ENCODE data around the gene FGL2.

Gene FGL2

GRCh38 chr7:77216181-77216845 lies 16.7 kb upstream of the FGL2 start:
- H3K4me3 ChIP-seq (ENCODE audit: control insufficient read depth in 1 of 7, extremely low read depth in 1 of 7, insufficient read depth in 4 of 7, low read depth in 2 of 7, low read length in 6 of 7) = no peak overlapping the region
- no peak overlapping the region for H3K27ac ChIP-seq (ENCODE audit: insufficient read depth in 1 of 2, low read depth in 1 of 2, low read length in 2 of 2, poor library complexity in 1 of 2, severe bottlenecking in 2 of 2)
- WGBS (ENCODE audit: insufficient coverage) = no CpG with 5 or more reads among the region's 3 CpGs
- H3K27me3 ChIP-seq (replicated peaks in 2 of 5; ENCODE audit: control insufficient read depth in 4 of 5, insufficient read depth in 5 of 5, low read length in 4 of 5) = no peaks in the 10 kb centered on the region
- H3K36me3 ChIP-seq (ENCODE audit: control insufficient read depth in 4 of 4, insufficient read depth in 4 of 4, low read length in 3 of 4) = no peaks in the 10 kb centered on the region
- POLR2A ChIA-PET = no interaction called here
- CTCF ChIA-PET = interaction anchor here (1.2 kb wide), 1 partner anchor 16 kb away, joined by 3 read pairs; the partner anchor contains the start of gene FGL2
- no peaks in the 10 kb centered on the region for H3K4me1 ChIP-seq (ENCODE audit: control extremely low read depth in 1 of 4, control insufficient read depth in 4 of 4, insufficient read depth in 4 of 4, low read length in 3 of 4)
- peaks cover 0 to 8% (median 2%) of the 10 kb centered on the region in 5 experiments for H3K9me3 ChIP-seq (ENCODE audit: control extremely low read depth in 1 of 5, control insufficient read depth in 4 of 5, insufficient read depth in 2 of 5, low read depth in 1 of 5, low read length in 4 of 5)
- no peak for DNase-seq

DNA sequence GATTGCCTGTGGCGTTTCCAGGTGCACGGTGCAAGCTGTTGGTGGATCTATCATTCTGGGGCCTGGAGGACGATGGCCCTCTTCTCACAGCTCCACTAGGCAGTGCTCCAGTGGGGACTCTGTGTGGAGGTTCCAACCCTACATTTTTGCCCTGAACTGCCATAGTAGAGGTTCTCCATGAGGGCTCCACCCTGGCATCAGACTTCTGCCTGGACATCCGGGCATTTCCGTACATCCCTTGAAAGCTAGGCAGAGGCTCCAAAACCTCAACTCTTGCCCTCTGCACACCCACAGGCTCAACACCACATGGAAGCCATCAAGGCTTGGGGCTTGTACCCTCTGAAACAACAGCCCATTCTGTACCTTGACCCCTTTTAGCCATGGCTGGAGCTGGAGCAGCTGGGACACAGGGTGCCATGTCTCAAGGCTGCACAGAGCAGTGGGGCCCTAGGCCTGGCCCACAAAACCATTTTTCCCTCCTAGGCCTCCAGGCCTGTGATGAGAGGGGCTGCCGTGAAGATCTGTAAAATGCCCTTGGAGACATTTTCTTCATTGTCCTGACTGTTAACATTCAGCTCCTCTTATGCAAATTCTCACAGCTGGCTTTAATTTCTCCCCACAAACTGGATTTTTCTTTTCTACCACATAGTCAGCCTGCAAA lies 10.0 kb upstream of the FGL2 start:
- 94% methylated on average over 6 of the region's 6 CpGs for WGBS (ENCODE audit: insufficient coverage)
- DNase-seq = peak in 2 of 3 donors; percentile 26 to 29
- peaks cover 0 to 3% (median 0%) of the 10 kb centered on the region in 4 experiments for H3K36me3 ChIP-seq (ENCODE audit: control insufficient read depth in 4 of 4, insufficient read depth in 4 of 4, low read length in 3 of 4)
- H3K27me3 ChIP-seq (replicated peaks in 2 of 5; ENCODE audit: control insufficient read depth in 4 of 5, insufficient read depth in 5 of 5, low read length in 4 of 5) = no peaks in the 10 kb centered on the region
- peaks cover 0 to 23% (median 12%) of the 10 kb centered on the region in 5 experiments for H3K9me3 ChIP-seq (ENCODE audit: control extremely low read depth in 1 of 5, control insufficient read depth in 4 of 5, insufficient read depth in 2 of 5, low read depth in 1 of 5, low read length in 4 of 5)
- no peaks in the 10 kb centered on the region for H3K4me1 ChIP-seq (ENCODE audit: control extremely low read depth in 1 of 4, control insufficient read depth in 4 of 4, insufficient read depth in 4 of 4, low read length in 3 of 4)
- ChIA-PET POLR2A (no interaction called here), CTCF (interaction anchor here (1.7 kb wide), 1 partner anchor 30 kb away, joined by 3 read pairs; no protein-coding TSS in a partner anchor)
- H3K4me3 ChIP-seq (ENCODE audit: control insufficient read depth in 1 of 7, extremely low read depth in 1 of 7, insufficient read depth in 4 of 7, low read depth in 2 of 7, low read length in 6 of 7) = no peak overlapping the region
- no peak overlapping the region for H3K27ac ChIP-seq (ENCODE audit: insufficient read depth in 1 of 2, low read depth in 1 of 2, low read length in 2 of 2, poor library complexity in 1 of 2, severe bottlenecking in 2 of 2)

- Histone ChIP-seq H3K36me3 (ENCODE audit: control insufficient read depth in 4 of 4, insufficient read depth in 4 of 4, low read length in 3 of 4) (peaks cover 0 to 3% (median 0%) of the 10 kb centered on the region in 4 experiments), H3K4me3 (ENCODE audit: control insufficient read depth in 1 of 7, extremely low read depth in 1 of 7, insufficient read depth in 4 of 7, low read depth in 2 of 7, low read length in 6 of 7) (no peak overlapping the region), H3K27me3 (replicated peaks in 2 of 5; ENCODE audit: control insufficient read depth in 4 of 5, insufficient read depth in 5 of 5, low read length in 4 of 5) (no peaks in the 10 kb centered on the region), H3K27ac (ENCODE audit: insufficient read depth in 1 of 2, low read depth in 1 of 2, low read length in 2 of 2, poor library complexity in 1 of 2, severe bottlenecking in 2 of 2) (no peak overlapping the region), H3K9me3 (ENCODE audit: control extremely low read depth in 1 of 5, control insufficient read depth in 4 of 5, insufficient read depth in 2 of 5, low read depth in 1 of 5, low read length in 4 of 5) (peaks cover 0 to 23% (median 12%) of the 10 kb centered on the region in 5 experiments), H3K4me1 (ENCODE audit: control extremely low read depth in 1 of 4, control insufficient read depth in 4 of 4, insufficient read depth in 4 of 4, low read length in 3 of 4) (no peaks in the 10 kb centered on the region)
- peak in 2 of 3 donors; percentile 32 to 38 for DNase-seq
- ChIA-PET POLR2A (no interaction called here), CTCF (no interaction called here)
Observed at GRCh38 chr7:77208416-77208815, 8.8 kb upstream of the FGL2 start.

GRCh38 chr7:77205706-77206105 lies 6.1 kb upstream of the FGL2 start:
- Histone ChIP-seq H3K4me3 (ENCODE audit: control insufficient read depth in 1 of 7, extremely low read depth in 1 of 7, insufficient read depth in 4 of 7, low read depth in 2 of 7, low read length in 6 of 7) (no peak overlapping the region), H3K27ac (ENCODE audit: insufficient read depth in 1 of 2, low read depth in 1 of 2, low read length in 2 of 2, poor library complexity in 1 of 2, severe bottlenecking in 2 of 2) (no peak overlapping the region), H3K4me1 (ENCODE audit: control extremely low read depth in 1 of 4, control insufficient read depth in 4 of 4, insufficient read depth in 4 of 4, low read length in 3 of 4) (peaks cover 0 to 3% (median 2%) of the 10 kb centered on the region in 4 experiments), H3K36me3 (ENCODE audit: control insufficient read depth in 4 of 4, insufficient read depth in 4 of 4, low read length in 3 of 4) (peaks cover 0 to 3% (median 0%) of the 10 kb centered on the region in 4 experiments), H3K27me3 (replicated peaks in 2 of 5; ENCODE audit: control insufficient read depth in 4 of 5, insufficient read depth in 5 of 5, low read length in 4 of 5) (no peaks in the 10 kb centered on the region), H3K9me3 (ENCODE audit: control extremely low read depth in 1 of 5, control insufficient read depth in 4 of 5, insufficient read depth in 2 of 5, low read depth in 1 of 5, low read length in 4 of 5) (peaks cover 0 to 22% (median 12%) of the 10 kb centered on the region in 5 experiments)
- WGBS (ENCODE audit: insufficient coverage) = no CpG with 5 or more reads among the region's 3 CpGs
- CTCF ChIA-PET = no interaction called here
- no peak for DNase-seq
- POLR2A ChIA-PET = no interaction called here

- H3K4me3 ChIP-seq (ENCODE audit: control insufficient read depth in 1 of 7, extremely low read depth in 1 of 7, insufficient read depth in 4 of 7, low read depth in 2 of 7, low read length in 6 of 7) = no peak overlapping the region
- 100% methylated on average over 3 of the region's 4 CpGs for WGBS (ENCODE audit: insufficient coverage)
Observed at GRCh38 chr7:77202481-77202976, 2.9 kb upstream of the FGL2 start.

GRCh38 chr7:77200542-77200941 lies 923 bp upstream of the FGL2 start:
- CTCF ChIA-PET = interaction anchor here (1.0 to 4.4 kb wide), 3 partner anchors 9 to 47 kb away, joined by 3 to 17 read pairs (median 3); no protein-coding TSS in a partner anchor
- Histone ChIP-seq H3K9me3 (ENCODE audit: control extremely low read depth in 1 of 5, control insufficient read depth in 4 of 5, insufficient read depth in 2 of 5, low read depth in 1 of 5, low read length in 4 of 5) (no peaks in the 10 kb centered on the region), H3K4me1 (ENCODE audit: control extremely low read depth in 1 of 4, control insufficient read depth in 4 of 4, insufficient read depth in 4 of 4, low read length in 3 of 4) (peaks cover 14 to 33% (median 26%) of the 10 kb centered on the region in 4 experiments), H3K27ac (ENCODE audit: insufficient read depth in 1 of 2, low read depth in 1 of 2, low read length in 2 of 2, poor library complexity in 1 of 2, severe bottlenecking in 2 of 2) (peak overlapping the region; percentile 37 to 73), H3K4me3 (ENCODE audit: control insufficient read depth in 1 of 7, extremely low read depth in 1 of 7, insufficient read depth in 4 of 7, low read depth in 2 of 7, low read length in 6 of 7) (peak overlapping the region in 5 of 7 experiments; percentile 65 to 91 (median 78)), H3K27me3 (replicated peaks in 2 of 5; ENCODE audit: control insufficient read depth in 4 of 5, insufficient read depth in 5 of 5, low read length in 4 of 5) (no peaks in the 10 kb centered on the region), H3K36me3 (ENCODE audit: control insufficient read depth in 4 of 4, insufficient read depth in 4 of 4, low read length in 3 of 4) (no peaks in the 10 kb centered on the region)
- no CpG with 5 or more reads among the region's 2 CpGs for WGBS (ENCODE audit: insufficient coverage)
- DNase-seq = peak in 2 of 3 donors; percentile 45 to 54
- POLR2A ChIA-PET = interaction anchor here (0.7 kb wide), 1 partner anchor 12 kb away, joined by 3 read pairs; no protein-coding TSS in a partner anchor

More at GRCh38 chr7:77202481-77202976, 2.9 kb upstream of the FGL2 start:
- POLR2A ChIA-PET = no interaction called here
- H3K9me3 ChIP-seq (ENCODE audit: control extremely low read depth in 1 of 5, control insufficient read depth in 4 of 5, insufficient read depth in 2 of 5, low read depth in 1 of 5, low read length in 4 of 5) = no peaks in the 10 kb centered on the region
- H3K27ac ChIP-seq (ENCODE audit: insufficient read depth in 1 of 2, low read depth in 1 of 2, low read length in 2 of 2, poor library complexity in 1 of 2, severe bottlenecking in 2 of 2) = no peak overlapping the region
- DNase-seq = no peak
- CTCF ChIA-PET = interaction anchor here (4.4 kb wide), 1 partner anchor 45 kb away, joined by 17 read pairs; no protein-coding TSS in a partner anchor
- no peaks in the 10 kb centered on the region for H3K36me3 ChIP-seq (ENCODE audit: control insufficient read depth in 4 of 4, insufficient read depth in 4 of 4, low read length in 3 of 4)
- H3K4me1 ChIP-seq (ENCODE audit: control extremely low read depth in 1 of 4, control insufficient read depth in 4 of 4, insufficient read depth in 4 of 4, low read length in 3 of 4) = peaks cover 14 to 30% (median 23%) of the 10 kb centered on the region in 4 experiments
- H3K27me3 ChIP-seq (replicated peaks in 2 of 5; ENCODE audit: control insufficient read depth in 4 of 5, insufficient read depth in 5 of 5, low read length in 4 of 5) = no peaks in the 10 kb centered on the region

DNA sequence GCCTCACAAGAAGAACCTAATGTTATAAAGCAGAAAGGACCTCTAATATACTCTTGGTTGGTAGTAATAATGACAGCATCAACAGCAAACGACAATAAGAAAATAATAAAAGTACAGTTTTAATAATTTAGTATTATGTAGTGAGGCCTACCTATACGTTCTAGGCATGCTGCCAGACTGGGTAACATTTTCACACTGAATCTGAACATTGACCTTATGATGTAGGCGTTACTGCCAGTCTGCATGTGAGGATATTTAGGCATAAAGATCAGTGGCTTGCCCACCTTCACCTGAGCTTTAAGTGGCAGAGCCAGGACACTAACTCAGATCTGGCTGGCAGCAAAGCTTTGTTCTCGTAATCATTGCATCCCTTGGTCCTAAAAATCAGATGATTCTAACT lies 2.5 kb downstream of the FGL2 start:
- Histone ChIP-seq H3K27me3 (replicated peaks in 2 of 5; ENCODE audit: control insufficient read depth in 4 of 5, insufficient read depth in 5 of 5, low read length in 4 of 5) (no peaks in the 10 kb centered on the region), H3K27ac (ENCODE audit: insufficient read depth in 1 of 2, low read depth in 1 of 2, low read length in 2 of 2, poor library complexity in 1 of 2, severe bottlenecking in 2 of 2) (no peak overlapping the region), H3K4me3 (ENCODE audit: control insufficient read depth in 1 of 7, extremely low read depth in 1 of 7, insufficient read depth in 4 of 7, low read depth in 2 of 7, low read length in 6 of 7) (peak overlapping the region in 1 of 7 experiments; percentile 75), H3K9me3 (ENCODE audit: control extremely low read depth in 1 of 5, control insufficient read depth in 4 of 5, insufficient read depth in 2 of 5, low read depth in 1 of 5, low read length in 4 of 5) (no peaks in the 10 kb centered on the region), H3K36me3 (ENCODE audit: control insufficient read depth in 4 of 4, insufficient read depth in 4 of 4, low read length in 3 of 4) (no peaks in the 10 kb centered on the region), H3K4me1 (ENCODE audit: control extremely low read depth in 1 of 4, control insufficient read depth in 4 of 4, insufficient read depth in 4 of 4, low read length in 3 of 4) (peaks cover 19 to 50% (median 34%) of the 10 kb centered on the region in 4 experiments)
- POLR2A ChIA-PET = no interaction called here
- CTCF ChIA-PET = interaction anchor here (0.9 kb wide), 1 partner anchor 50 kb away, joined by 3 read pairs; no protein-coding TSS in a partner anchor
- 93% methylated on average over 3 of the region's 4 CpGs for WGBS (ENCODE audit: insufficient coverage)
- no peak for DNase-seq

Measured in common myeloid progenitor, CD34-positive (primary cell).